Keratinocyte (primary cell): ENCODE results near the gene S1PR3. TPM values are rescaled to one million over a fixed set of nuclear protein-coding genes. Genes with fewer than 3 reads are reported as not detected.

Experiments
- DNase-seq: peaks from one replicate; pipeline ENCODE4 v3.0.0-alpha.2; 2011; ENCODE audit warnings: low read depth, missing footprints, low spot score
- FAIRE-seq: peaks from 2 replicates; lab custom pipeline; 2011; peaks lifted over from hg19 to GRCh38; lab: Jason Lieb, UNC
- H2AFZ ChIP-seq: 2 replicates; pipeline ENCODE4 v1.6.0; 2012; ENCODE audit warnings: low read length, control low read depth, inconsistent platforms; ENCODE audit not compliant: control insufficient read depth
- H3K27ac ChIP-seq: 2 replicates; pipeline ENCODE4 v1.5.1; 2011; ENCODE audit warnings: low read length; ENCODE audit not compliant: control insufficient read depth, insufficient read depth
- H3K27me3 ChIP-seq: 3 replicates; pipeline ENCODE4 v1.6.0; 2011; ENCODE audit warnings: low read length; ENCODE audit not compliant: control insufficient read depth, insufficient read depth; ENCODE audit errors: extremely low read depth
- H3K36me3 ChIP-seq, 2 experiments: 2 replicates in 1 of 2; 3 replicates in 1 of 2; pipeline ENCODE4 v1.5.1; 2011; ENCODE audit warnings: low read length in 2 of 2, mild to moderate bottlenecking in 1 of 2; ENCODE audit not compliant: control insufficient read depth in 2 of 2, insufficient read depth in 2 of 2; ENCODE audit errors: extremely low read depth in 1 of 2
- H3K4me1 ChIP-seq: 3 replicates; pipeline ENCODE4 v1.5.1; 2011; ENCODE audit warnings: low read length; ENCODE audit not compliant: control insufficient read depth, insufficient read depth; ENCODE audit errors: extremely low read depth
- H3K4me2 ChIP-seq: 3 replicates; pipeline ENCODE4 v1.6.0; 2011; ENCODE audit warnings: low read depth, low read length; ENCODE audit not compliant: control insufficient read depth, insufficient read depth; ENCODE audit errors: extremely low read depth
- H3K4me3 ChIP-seq, 3 experiments: fragments of 200-600 bp in 1 of 3; sonication (generic) in 1 of 3; 2 replicates in 2 of 3; 3 replicates in 1 of 3; pipeline ENCODE4 v1.5.1; 2011 to 2016; ENCODE audit warnings: low read length in 3 of 3, mild to moderate bottlenecking in 3 of 3, control low read depth in 2 of 3, inconsistent platforms in 1 of 3, low read depth in 1 of 3, mixed read lengths in 1 of 3, mixed run types in 1 of 3, moderate library complexity in 1 of 3; ENCODE audit not compliant: control insufficient read depth in 2 of 3, insufficient read depth in 2 of 3; ENCODE audit errors: extremely low read depth in 1 of 3
- H3K79me2 ChIP-seq: 2 replicates; pipeline ENCODE4 v1.6.0; 2012; ENCODE audit warnings: low read length; ENCODE audit not compliant: control insufficient read depth, insufficient read depth
- H3K9ac ChIP-seq: 3 replicates; pipeline ENCODE4 v1.6.0; 2011; ENCODE audit warnings: low read length; ENCODE audit not compliant: control insufficient read depth, insufficient read depth; ENCODE audit errors: extremely low read depth
- H3K9me1 ChIP-seq: 3 replicates; pipeline ENCODE4 v1.6.0; 2011; ENCODE audit warnings: low read length; ENCODE audit not compliant: control insufficient read depth, insufficient read depth; ENCODE audit errors: extremely low read depth
- H3K9me3 ChIP-seq: 2 replicates; pipeline ENCODE4 v1.5.1; 2012; ENCODE audit warnings: low read depth, low read length; ENCODE audit not compliant: control insufficient read depth
- H4K20me1 ChIP-seq: 3 replicates; pipeline ENCODE4 v1.6.0; 2011; ENCODE audit warnings: low read length; ENCODE audit not compliant: control insufficient read depth, insufficient read depth; ENCODE audit errors: extremely low read depth
- EZH2 ChIP-seq: IDR thresholded peaks from one replicate; pipeline ENCODE4 v1.6.1; 2012; ENCODE audit warnings: inconsistent platforms, mild to moderate bottlenecking, low read length, moderate library complexity
- dilution Hi-C: fragments of 300-500 bp; cut with MboI; formaldehyde crosslinking; loops from one replicate; pipeline ENCODE4 v1.7.0; 2020; ENCODE audit warnings: low sequenced_read_pairs; ENCODE audit not compliant: extremely low pct_ligation_motif_present
- polyA plus RNA-seq, 5 experiments: library from polyadenylated mRNA; depleted of rRNA in 3 of 5; stranded (reverse) in 3 of 5; stranded (forward) in 1 of 5; unstranded in 1 of 5; fragments of >200 nt; gene quantifications; 1 replicate in 1 of 5; 2 replicates in 3 of 5; 3 replicates in 1 of 5; pipeline versions ENCODE4 v1.2.1 to v1.2.3, GENCODE V29; 2011 to 2012; ENCODE audit warnings: missing spikeins in 2 of 5, low read depth in 1 of 5, low replicate concordance in 1 of 5
- TF ChIP-seq, protein P1 (sequence below), 3 experiments: IDR thresholded peaks in 1 of 3; conservative IDR thresholded peaks in 1 of 3; optimal IDR thresholded peaks in 1 of 3; 2 replicates in 2 of 3; 3 replicates in 1 of 3; pipeline versions ENCODE3 to v1.5.1; 2011; ENCODE audit warnings: low read length in 3 of 3, mild to moderate bottlenecking in 3 of 3, moderate library complexity in 2 of 3, control low read depth in 1 of 3, inconsistent platforms in 1 of 3; ENCODE audit not compliant: insufficient read depth in 2 of 3; ENCODE audit errors: extremely low read depth in 1 of 3

The S1PR3 gene
- polyA plus RNA-seq, 1 donor (not counting 4 experiments of a cell fraction or from before 2014, with no cell fraction given) = 4.1 TPM

- Histone ChIP-seq H4K20me1 (no peaks in the 10 kb centered on the region), H3K4me1 (peaks cover 4% of the 10 kb centered on the region), H3K79me2 (no peaks in the 10 kb centered on the region), H3K27ac (no peak overlapping the region), H3K27me3 (no peaks in the 10 kb centered on the region), H3K36me3 (no peaks in the 10 kb centered on the region), H3K9me1 (no peaks in the 10 kb centered on the region), H3K4me2 (no peak overlapping the region), H3K4me3 (no peak overlapping the region), H2AFZ (no peak overlapping the region), H3K9ac (no peak overlapping the region), H3K9me3 (no peaks in the 10 kb centered on the region)
- TF ChIP-seq, protein P1, sequence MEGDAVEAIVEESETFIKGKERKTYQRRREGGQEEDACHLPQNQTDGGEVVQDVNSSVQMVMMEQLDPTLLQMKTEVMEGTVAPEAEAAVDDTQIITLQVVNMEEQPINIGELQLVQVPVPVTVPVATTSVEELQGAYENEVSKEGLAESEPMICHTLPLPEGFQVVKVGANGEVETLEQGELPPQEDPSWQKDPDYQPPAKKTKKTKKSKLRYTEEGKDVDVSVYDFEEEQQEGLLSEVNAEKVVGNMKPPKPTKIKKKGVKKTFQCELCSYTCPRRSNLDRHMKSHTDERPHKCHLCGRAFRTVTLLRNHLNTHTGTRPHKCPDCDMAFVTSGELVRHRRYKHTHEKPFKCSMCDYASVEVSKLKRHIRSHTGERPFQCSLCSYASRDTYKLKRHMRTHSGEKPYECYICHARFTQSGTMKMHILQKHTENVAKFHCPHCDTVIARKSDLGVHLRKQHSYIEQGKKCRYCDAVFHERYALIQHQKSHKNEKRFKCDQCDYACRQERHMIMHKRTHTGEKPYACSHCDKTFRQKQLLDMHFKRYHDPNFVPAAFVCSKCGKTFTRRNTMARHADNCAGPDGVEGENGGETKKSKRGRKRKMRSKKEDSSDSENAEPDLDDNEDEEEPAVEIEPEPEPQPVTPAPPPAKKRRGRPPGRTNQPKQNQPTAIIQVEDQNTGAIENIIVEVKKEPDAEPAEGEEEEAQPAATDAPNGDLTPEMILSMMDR (optimal IDR thresholded peaks at IDR 0.05 in 1 of 3, IDR thresholded peaks at IDR 0.05 in 1 of 3, conservative IDR thresholded peaks at IDR 0.05 in 1 of 3; ENCODE audit: extremely low read depth in 1 of 3, insufficient read depth in 2 of 3, low read length in 3 of 3) = no peak
- TF ChIP-seq EZH2 = no peak
- FAIRE-seq (no peak), DNase-seq (no peak)
- dilution Hi-C loops = no loop called here
These were observed 41.3 kb upstream of the S1PR3 start for GRCh38 chr9:88949961-88950340.

DNA sequence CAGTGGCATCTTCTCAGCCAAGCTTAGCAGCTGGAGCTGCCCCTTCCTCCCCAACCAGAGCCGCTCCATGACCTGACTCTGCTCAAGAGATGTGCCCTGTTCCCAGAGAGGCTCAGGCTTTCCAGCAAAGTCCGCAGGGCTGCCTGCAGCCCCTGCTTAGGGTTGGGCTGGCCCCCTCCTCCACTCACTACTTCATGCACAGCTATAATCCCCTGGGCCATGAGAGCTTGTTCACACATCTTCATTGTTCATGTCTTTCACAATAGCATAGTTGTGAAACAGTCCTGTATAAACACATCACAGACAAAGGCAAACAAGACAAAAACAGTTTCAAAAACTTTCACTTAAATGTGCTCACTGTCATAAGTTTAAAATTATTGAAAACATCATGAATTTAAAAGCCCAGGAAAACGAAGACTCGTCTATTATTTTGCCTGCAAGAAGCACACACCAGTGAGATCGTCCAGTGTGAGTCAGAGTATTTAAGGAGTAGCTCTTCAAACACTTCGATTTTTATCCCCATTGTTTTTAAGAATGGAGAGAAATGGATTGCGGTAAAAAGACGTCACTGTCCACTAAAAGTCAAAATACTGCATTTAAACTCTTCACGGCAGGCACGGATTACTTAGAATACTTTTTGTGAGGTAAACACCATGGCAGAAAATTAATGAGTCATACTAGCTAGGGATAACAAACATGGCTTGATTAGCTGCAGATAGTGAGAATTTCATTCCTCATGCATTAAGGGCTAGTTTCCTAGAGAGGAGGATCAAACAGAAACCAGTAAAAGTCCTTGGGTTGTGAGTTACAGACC, 40.7 kb upstream of the S1PR3 start:
- DNase-seq = no peak
- H3K27me3 ChIP-seq = no peaks in the 10 kb centered on the region
- no peak overlapping the region for H3K4me3 ChIP-seq
- TF ChIP-seq EZH2 = no peak
- TF ChIP-seq, protein P1 (optimal IDR thresholded peaks at IDR 0.05 in 1 of 3, IDR thresholded peaks at IDR 0.05 in 1 of 3, conservative IDR thresholded peaks at IDR 0.05 in 1 of 3; ENCODE audit: extremely low read depth in 1 of 3, insufficient read depth in 2 of 3, low read length in 3 of 3) = no peak
- FAIRE-seq = no peak
- H3K4me2 ChIP-seq = no peak overlapping the region
- H3K9me3 ChIP-seq = no peaks in the 10 kb centered on the region
- no peaks in the 10 kb centered on the region for H3K36me3 ChIP-seq
- H3K9ac ChIP-seq = no peak overlapping the region
- no peaks in the 10 kb centered on the region for H3K9me1 ChIP-seq
- H3K79me2 ChIP-seq = no peaks in the 10 kb centered on the region
- H4K20me1 ChIP-seq = no peaks in the 10 kb centered on the region
- no peak overlapping the region for H3K27ac ChIP-seq
- dilution Hi-C loops = no loop called here
- peaks cover 4% of the 10 kb centered on the region for H3K4me1 ChIP-seq
- no peak overlapping the region for H2AFZ ChIP-seq
